ENCODE data around the gene AP1AR. TPM values are rescaled to one million over a fixed set of nuclear protein-coding genes. Genes with fewer than 3 reads are reported as not detected.

AP1AR gene
- total and polyA plus RNA-seq, 2 of the 8 experiments (the other 6 are each of a cell fraction or from before 2014, with no cell fraction given): 5.3 to 27.7 TPM

DNA sequence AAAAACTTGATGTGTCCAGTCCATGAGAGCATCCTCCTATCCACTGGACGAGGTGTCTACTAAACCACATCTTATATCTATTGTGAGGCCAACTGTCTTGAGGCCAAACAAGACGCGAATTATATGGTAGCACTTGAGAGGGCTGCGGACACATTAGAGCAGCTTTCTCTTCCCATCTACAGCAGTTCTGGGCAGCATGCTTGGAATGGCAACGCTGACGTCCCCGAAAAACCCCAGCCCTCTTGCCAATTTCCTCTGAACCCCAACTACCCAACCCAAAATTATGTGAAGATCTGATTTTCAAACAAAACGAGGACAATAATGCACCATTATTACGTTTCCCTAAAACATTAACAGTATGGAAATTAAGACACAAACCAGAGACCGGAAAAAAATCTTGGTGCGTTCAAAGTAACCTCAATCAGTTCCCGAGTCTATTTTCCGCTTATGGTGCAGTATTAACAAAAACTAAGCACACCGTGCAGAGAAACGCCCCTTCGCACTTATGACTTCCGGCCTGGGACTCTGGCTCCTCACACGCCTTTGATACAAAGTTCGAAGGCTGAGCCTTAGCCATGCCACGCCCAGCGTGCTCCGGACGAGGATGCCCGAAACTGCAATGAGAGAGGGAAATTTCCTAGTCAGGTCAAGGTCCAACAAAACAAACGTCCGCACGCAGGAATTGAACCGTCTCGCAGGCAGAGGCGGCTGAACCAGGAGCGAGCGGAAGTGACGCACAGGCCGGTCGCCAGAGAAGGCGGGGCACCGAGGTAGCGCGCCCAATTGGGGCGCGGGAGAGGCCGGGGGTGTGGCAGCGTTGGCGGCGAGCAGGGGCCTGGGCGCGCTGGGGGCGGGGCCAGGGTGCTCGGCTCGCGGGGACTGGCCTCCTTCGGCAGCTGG lies 458 bp upstream of the AP1AR start (continued):
- TF ChIP-seq GABPA (IDR thresholded peaks at IDR 0.05; ENCODE audit: borderline replicate concordance, insufficient read depth, low read length) (peak; percentile 81; the same call in 1 of the 2 replicates), KDM1A (IDR thresholded peaks at IDR 0.05; ENCODE audit: borderline replicate concordance, low read length) (no peak), TAF1 (IDR thresholded peaks at IDR 0.05; ENCODE audit: low read depth, low read length) (no peak; the same call in 1 of the 2 replicates), CBX8 (IDR thresholded peaks at IDR 0.05; ENCODE audit: borderline replicate concordance, low read depth, low read length) (no peak), POLR2A (IDR thresholded peaks at IDR 0.05; ENCODE audit: control extremely low read depth in 1 of 2, low read depth in 2 of 2, low read length in 2 of 2) (no peak), SAP30 (IDR thresholded peaks at IDR 0.05; ENCODE audit: insufficient read depth, insufficient replicate concordance, low read length) (peak; percentile 25), CTBP2 (IDR thresholded peaks at IDR 0.05; ENCODE audit: borderline replicate concordance, insufficient read depth, insufficient read length, low read length) (no peak), YY1 (IDR thresholded peaks at IDR 0.05; ENCODE audit: low read depth, low read length) (no peak), ZNF274 (IDR thresholded peaks at IDR 0.05; ENCODE audit: borderline replicate concordance, extremely low read depth, low read length) (no peak), SP4 (IDR thresholded peaks at IDR 0.05; ENCODE audit: low read length) (peak; percentile 16; the same call in 1 of the 2 replicates), JUND (IDR thresholded peaks at IDR 0.05; ENCODE audit: low read length) (no peak), POU5F1 (IDR thresholded peaks at IDR 0.05; ENCODE audit: low read depth, low read length) (no peak)
